Putamen (tissue), 1 donor: ENCODE measurements around the gene OLIG2.
A peak's percentile ranks its signal among the peaks of the same experiment; 100 is the strongest.

Experiments
- DNase-seq: peaks from one replicate; pipeline ENCODE4 v3.0.0-alpha.2; 2016; ENCODE audit warnings: low spot score

Gene OLIG2

GRCh38 chr21:33064623-33065390 lies 39.1 kb downstream of the OLIG2 start:
- DNase-seq = peak; percentile 63

DNA sequence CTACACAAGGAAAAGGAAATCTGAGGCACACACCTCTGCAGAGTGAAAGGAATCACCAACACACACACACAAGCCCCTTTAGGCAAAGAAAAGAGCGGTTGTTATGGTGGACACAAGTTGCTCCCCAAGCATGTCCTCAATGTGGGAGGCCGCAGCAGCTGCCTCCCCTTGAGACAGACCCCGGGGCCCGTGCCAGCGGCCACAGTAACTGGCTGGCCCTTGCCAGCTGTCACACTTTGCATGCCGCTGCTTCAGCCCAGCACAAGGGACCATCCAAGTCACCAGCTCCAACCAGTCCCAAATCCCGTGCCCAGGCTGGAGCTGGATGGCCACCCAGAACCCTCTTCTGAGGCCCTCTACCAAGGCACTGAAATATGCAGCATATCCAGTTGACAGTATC lies 41.3 kb downstream of the OLIG2 start:
- DNase-seq = no peak

GRCh38 chr21:33067457-33067856 lies 41.7 kb downstream of the OLIG2 start:
- no peak for DNase-seq

- no peak for DNase-seq
Observed at GRCh38 chr21:33069243-33069642, 43.5 kb downstream of the OLIG2 start.

DNA sequence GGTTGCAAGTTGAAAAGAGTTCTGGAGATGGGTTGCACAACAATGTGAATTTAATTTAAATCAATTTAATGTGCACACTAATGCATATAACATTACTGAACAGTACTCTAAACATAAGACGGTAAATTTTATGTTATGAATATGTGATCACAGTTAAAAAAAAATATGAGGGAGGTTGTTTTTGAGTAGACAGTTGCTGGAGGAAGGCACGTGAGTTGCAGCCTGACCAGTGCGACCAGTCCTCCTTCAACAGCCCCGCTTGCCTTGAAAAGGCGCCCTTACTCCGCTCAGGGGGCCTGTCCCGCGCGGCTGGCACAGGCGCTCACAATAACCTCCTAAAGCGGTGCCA lies 43.9 kb downstream of the OLIG2 start:
- no peak for DNase-seq

- peak; percentile 85 for DNase-seq
Observed at GRCh38 chr21:33069994-33070743, 44.4 kb downstream of the OLIG2 start, which contains the start of gene OLIG1. OLIG1 (plus strand) TSS chr21:33070141; CDS start chr21:33070247, 106 bp downstream.

GRCh38 chr21:33070744-33070997 lies 44.9 kb downstream of the OLIG2 start:
- no peak for DNase-seq

DNA sequence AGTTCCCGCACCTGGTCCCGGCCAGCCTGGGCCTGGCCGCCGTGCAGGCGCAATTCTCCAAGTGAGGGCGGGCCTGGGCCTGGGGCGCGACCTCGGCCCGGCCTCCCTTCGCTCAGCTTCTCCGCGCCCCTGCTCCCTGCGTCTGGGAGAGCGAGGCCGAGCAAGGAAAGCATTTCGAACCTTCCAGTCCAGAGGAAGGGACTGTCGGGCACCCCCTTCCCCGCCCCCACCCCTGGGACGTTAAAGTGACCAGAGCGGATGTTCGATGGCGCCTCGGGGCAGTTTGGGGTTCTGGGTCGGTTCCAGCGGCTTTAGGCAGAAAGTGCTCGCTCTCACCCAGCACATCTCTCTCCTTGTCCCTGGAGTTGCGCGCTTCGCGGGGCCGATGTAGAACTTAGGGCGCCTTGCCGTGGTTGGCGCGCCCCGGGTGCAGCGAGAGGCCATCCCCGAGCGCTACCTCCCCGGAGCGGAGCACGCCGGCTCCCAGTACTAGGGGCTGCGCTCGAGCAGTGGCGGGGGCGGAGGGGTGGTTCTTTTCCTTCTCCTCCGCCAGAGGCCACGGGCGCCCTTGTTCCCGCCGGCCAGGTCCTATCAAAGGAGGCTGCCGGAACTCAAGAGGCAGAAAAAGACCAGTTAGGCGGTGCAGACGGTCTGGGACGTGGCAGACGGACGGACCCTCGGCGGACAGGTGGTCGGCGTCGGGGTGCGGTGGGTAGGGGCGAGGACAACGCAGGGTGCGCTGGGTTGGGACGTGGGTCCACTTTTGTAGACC lies 45.4 kb downstream of the OLIG2 start:
- DNase-seq = no peak

DNA sequence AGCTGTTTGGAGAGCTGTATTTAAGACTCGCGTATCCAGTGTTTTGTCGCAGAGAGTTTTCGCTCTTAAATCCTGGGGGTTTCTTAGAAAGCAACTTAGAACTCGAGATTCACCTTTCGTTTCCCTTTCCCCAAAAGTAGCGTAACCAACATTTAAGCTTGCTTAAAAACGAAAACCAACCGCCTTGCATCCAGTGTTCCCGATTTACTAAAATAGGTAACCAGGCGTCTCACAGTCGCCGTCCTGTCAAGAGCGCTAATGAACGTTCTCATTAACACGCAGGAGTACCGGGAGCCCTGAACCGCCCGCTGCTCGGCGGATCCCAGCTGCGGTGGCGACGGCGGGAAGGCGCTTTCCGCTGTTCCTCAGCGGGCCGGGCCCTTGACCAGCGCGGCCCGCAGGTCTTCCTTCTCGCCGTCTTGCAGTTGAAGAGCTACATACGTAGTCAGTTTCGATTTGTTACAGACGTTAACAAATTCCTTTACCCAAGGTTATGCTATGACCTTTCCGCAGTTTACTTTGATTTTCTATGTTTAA lies 46.1 kb downstream of the OLIG2 start:
- no peak for DNase-seq

DNA sequence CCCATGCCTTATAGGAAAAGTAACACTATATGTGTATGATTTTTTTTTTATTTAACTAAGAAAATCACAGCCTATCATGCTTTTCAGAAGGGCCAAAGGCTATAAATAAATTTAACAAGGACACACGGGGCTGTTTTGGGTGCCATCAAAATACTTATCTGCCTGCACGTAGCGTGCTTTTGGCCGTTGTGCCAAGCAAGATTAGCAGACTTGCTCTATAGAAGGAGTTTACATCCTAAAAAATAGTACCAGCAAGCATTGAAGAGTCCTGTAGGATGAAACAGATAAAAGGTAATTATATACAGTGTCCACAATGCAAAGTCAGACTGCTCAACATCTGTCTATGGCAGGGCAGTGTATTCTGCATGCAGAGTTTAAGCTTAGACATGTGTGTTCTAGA lies 47.9 kb downstream of the OLIG2 start:
- no peak for DNase-seq

DNA sequence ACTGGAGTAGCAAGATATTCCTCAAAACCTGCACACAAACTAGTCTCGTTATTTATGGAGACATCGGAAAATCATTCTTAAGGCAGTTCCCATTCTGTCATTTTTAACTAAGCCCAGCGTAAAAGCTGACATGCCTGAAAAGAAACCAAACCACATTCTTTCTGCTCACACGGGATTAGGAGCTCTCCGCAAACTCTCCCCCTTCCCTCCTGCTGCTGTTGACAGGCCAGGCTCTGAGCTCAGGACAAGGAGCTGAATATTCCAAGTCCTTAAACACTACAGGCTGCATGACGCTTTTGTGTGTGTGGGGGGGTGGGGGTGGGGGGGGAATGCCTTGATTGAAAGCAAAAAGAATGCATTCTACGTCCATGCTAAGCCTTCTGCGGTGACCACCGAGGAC lies 49.4 kb downstream of the OLIG2 start:
- DNase-seq = no peak

DNA sequence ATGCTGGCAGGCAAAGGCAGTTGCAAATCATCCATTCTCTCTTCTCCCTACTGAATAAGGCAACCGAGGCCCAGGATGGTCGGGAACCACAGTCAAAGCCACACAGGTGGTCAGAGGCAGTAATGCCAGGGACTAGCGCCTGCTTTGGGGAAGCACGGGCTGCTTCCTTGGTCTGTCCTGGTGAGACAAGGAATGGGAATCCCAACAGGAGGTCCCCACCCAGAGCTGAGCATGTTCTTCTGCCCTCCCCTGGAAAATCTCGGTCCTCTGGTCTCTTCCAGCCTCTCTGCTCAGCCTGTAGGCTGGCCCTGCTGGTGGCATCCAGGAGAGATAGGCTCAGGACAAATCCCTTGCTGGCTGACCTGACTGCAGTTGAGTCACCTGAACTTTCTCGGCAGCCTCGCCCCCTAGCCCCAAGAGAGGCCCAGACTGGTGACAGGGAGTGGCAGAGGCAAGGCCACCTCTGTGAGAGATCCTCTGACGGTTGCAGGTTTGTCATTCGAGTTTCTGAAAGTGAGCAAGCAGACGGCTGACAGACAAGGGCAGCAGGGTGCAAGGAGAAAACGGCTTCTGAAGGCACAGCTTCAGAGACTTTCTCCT lies 50.0 kb downstream of the OLIG2 start:
- no peak for DNase-seq

DNA sequence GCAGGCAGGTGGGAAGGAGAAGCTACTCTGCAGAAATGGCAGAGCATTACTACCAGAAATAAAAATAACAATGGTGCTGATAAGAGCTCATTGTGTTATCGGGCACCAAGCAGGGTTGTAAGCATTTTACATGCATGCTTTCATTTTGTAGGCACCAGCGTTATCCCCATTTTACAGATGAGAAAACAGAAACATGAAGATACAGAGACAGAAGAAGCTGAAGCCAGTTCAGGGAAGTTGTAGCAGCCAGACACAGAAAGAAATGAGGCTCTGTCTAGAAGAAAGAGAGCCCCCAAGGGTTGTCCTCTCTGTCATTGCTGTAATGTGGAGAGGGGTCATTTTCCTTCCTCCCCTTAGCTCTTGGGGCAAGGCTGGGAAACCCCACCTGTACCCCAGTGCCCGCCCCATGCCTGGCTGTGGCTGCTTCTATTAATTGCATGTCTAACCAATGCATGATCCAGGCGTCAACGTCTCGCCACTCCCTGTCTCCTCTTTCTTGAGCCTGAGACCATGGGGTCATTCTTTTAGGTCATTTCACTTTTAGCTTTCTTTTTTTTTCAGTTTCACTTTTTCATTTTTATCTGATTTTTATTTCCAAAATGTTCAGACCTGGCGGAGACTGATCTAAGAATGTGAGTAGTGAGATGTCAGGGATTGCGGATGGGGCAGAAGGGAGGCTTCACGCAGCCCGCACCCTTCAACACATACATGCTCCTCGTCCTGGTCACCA lies 51.0 kb downstream of the OLIG2 start:
- DNase-seq = no peak
